ENCODE data around the gene SMCHD1.
"Not testable (repeated sequence)": the region's sequence is repeated elsewhere in the genome, so short reads cannot be mapped to it uniquely, and the experiment has no call there.

SMCHD1 gene

GRCh38 chr18:2660849-2661248 lies 5.3 kb downstream of the SMCHD1 start:
- not testable (repeated sequence) for DNase-seq

GRCh38 chr18:2662288-2662687 lies 6.8 kb downstream of the SMCHD1 start:
- DNase-seq: not testable (repeated sequence)

GRCh38 chr18:2662990-2663389 lies 7.5 kb downstream of the SMCHD1 start:
- DNase-seq: no peak

GRCh38 chr18:2672410-2672809 lies 16.9 kb downstream of the SMCHD1 start:
- no peak for DNase-seq

GRCh38 chr18:2672872-2673271 lies 17.3 kb downstream of the SMCHD1 start:
- DNase-seq: no peak

- DNase-seq: not testable (repeated sequence)
These were observed 23.4 kb downstream of the SMCHD1 start for GRCh38 chr18:2678933-2679332.

GRCh38 chr18:2680216-2680792 lies 24.8 kb downstream of the SMCHD1 start:
- DNase-seq: no peak

- no peak for DNase-seq
These were observed 26.6 kb downstream of the SMCHD1 start for GRCh38 chr18:2681993-2682603.

- no peak for DNase-seq
These were observed 27.5 kb downstream of the SMCHD1 start for GRCh38 chr18:2683055-2683454.

GRCh38 chr18:2686349-2686968 lies 30.9 kb downstream of the SMCHD1 start:
- no peak for DNase-seq

- DNase-seq: no peak
These were observed 32.0 kb downstream of the SMCHD1 start for GRCh38 chr18:2687390-2688001.

GRCh38 chr18:2692508-2692907 lies 37.0 kb downstream of the SMCHD1 start:
- DNase-seq: no peak

GRCh38 chr18:2697184-2697583 lies 41.7 kb downstream of the SMCHD1 start:
- DNase-seq: no peak

- DNase-seq: no peak
These were observed 43.5 kb downstream of the SMCHD1 start for GRCh38 chr18:2699001-2699400.

- DNase-seq: no peak
These were observed 49.0 kb downstream of the SMCHD1 start for GRCh38 chr18:2704541-2704940.

- DNase-seq: no peak
These were observed 51.4 kb downstream of the SMCHD1 start for GRCh38 chr18:2706903-2707302.

GRCh38 chr18:2707551-2708168 lies 52.1 kb downstream of the SMCHD1 start:
- DNase-seq: no peak

- DNase-seq: no peak
These were observed 53.8 kb downstream of the SMCHD1 start for GRCh38 chr18:2709316-2709715.

GRCh38 chr18:2714140-2714539 lies 58.6 kb downstream of the SMCHD1 start:
- DNase-seq: no peak

- DNase-seq: no peak
These were observed 60.5 kb downstream of the SMCHD1 start for GRCh38 chr18:2715990-2716389.

GRCh38 chr18:2716394-2717326 lies 61.1 kb downstream of the SMCHD1 start:
- DNase-seq: no peak

- no peak for DNase-seq
These were observed 61.9 kb downstream of the SMCHD1 start for GRCh38 chr18:2717407-2717806.

GRCh38 chr18:2719040-2719439 lies 63.5 kb downstream of the SMCHD1 start:
- DNase-seq: no peak

All from activated CD8-positive, alpha-beta memory T cell treated with anti-CD3 and anti-CD28 coated beads, Interleukin-2, amount 50 U/mL, for 4 hours (primary cell).